ENCODE results near the gene OLFM3. TPM values are rescaled to one million over a fixed set of nuclear protein-coding genes. Genes with fewer than 3 reads are reported as not detected.

OLFM3 gene
- total RNA-seq, 1 donor from 2014 or later = 0.13 TPM

- Histone ChIP-seq H3K27me3 (ENCODE audit: control insufficient read depth, insufficient read depth, low read length) (no peaks in the 10 kb centered on the region), H3K4me3 (ENCODE audit: low read depth, low read length) (no peak overlapping the region), H3K36me3 (ENCODE audit: control insufficient read depth, insufficient read depth, low read length) (no peaks in the 10 kb centered on the region)
- no peak for TF ChIP-seq CTCF (IDR thresholded peaks at IDR 0.05; ENCODE audit: insufficient read depth, low read length, poor library complexity, severe bottlenecking)
- DNase-seq (ENCODE audit: low read depth) = no peak
These were observed 20.6 kb downstream of the OLFM3 start for GRCh38 chr1:101976161-101976560.

GRCh38 chr1:101975371-101975770 lies 21.4 kb downstream of the OLFM3 start:
- Histone ChIP-seq H3K4me3 (ENCODE audit: low read depth, low read length) (no peak overlapping the region), H3K36me3 (ENCODE audit: control insufficient read depth, insufficient read depth, low read length) (no peaks in the 10 kb centered on the region), H3K27me3 (ENCODE audit: control insufficient read depth, insufficient read depth, low read length) (no peaks in the 10 kb centered on the region)
- TF ChIP-seq CTCF (IDR thresholded peaks at IDR 0.05; ENCODE audit: insufficient read depth, low read length, poor library complexity, severe bottlenecking) = no peak
- no peak for DNase-seq (ENCODE audit: low read depth)

GRCh38 chr1:101974599-101975274 lies 22.0 kb downstream of the OLFM3 start:
- TF ChIP-seq CTCF (IDR thresholded peaks at IDR 0.05; ENCODE audit: insufficient read depth, low read length, poor library complexity, severe bottlenecking) = no peak
- Histone ChIP-seq H3K27me3 (ENCODE audit: control insufficient read depth, insufficient read depth, low read length) (no peaks in the 10 kb centered on the region), H3K36me3 (ENCODE audit: control insufficient read depth, insufficient read depth, low read length) (no peaks in the 10 kb centered on the region), H3K4me3 (ENCODE audit: low read depth, low read length) (no peak overlapping the region)
- DNase-seq (ENCODE audit: low read depth) = no peak

GRCh38 chr1:101971304-101971703 lies 25.4 kb downstream of the OLFM3 start:
- Histone ChIP-seq H3K27me3 (ENCODE audit: control insufficient read depth, insufficient read depth, low read length) (no peaks in the 10 kb centered on the region), H3K4me3 (ENCODE audit: low read depth, low read length) (no peak overlapping the region), H3K36me3 (ENCODE audit: control insufficient read depth, insufficient read depth, low read length) (no peaks in the 10 kb centered on the region)
- peak; percentile 35 for TF ChIP-seq CTCF (IDR thresholded peaks at IDR 0.05; ENCODE audit: insufficient read depth, low read length, poor library complexity, severe bottlenecking)
- DNase-seq (ENCODE audit: low read depth) = no peak

GRCh38 chr1:101967871-101968270 lies 28.9 kb downstream of the OLFM3 start:
- H3K4me3 ChIP-seq (ENCODE audit: low read depth, low read length) = no peak overlapping the region
- no peak for TF ChIP-seq CTCF (IDR thresholded peaks at IDR 0.05; ENCODE audit: insufficient read depth, low read length, poor library complexity, severe bottlenecking)
- no peaks in the 10 kb centered on the region for H3K27me3 ChIP-seq (ENCODE audit: control insufficient read depth, insufficient read depth, low read length)
- no peak for DNase-seq (ENCODE audit: low read depth)
- H3K36me3 ChIP-seq (ENCODE audit: control insufficient read depth, insufficient read depth, low read length) = no peaks in the 10 kb centered on the region

- no peak for DNase-seq (ENCODE audit: low read depth)
- H3K36me3 ChIP-seq (ENCODE audit: control insufficient read depth, insufficient read depth, low read length) = no peaks in the 10 kb centered on the region
- no peaks in the 10 kb centered on the region for H3K27me3 ChIP-seq (ENCODE audit: control insufficient read depth, insufficient read depth, low read length)
- no peak overlapping the region for H3K4me3 ChIP-seq (ENCODE audit: low read depth, low read length)
- TF ChIP-seq CTCF (IDR thresholded peaks at IDR 0.05; ENCODE audit: insufficient read depth, low read length, poor library complexity, severe bottlenecking) = no peak
These were observed 31.4 kb downstream of the OLFM3 start for GRCh38 chr1:101965341-101965740.
